NCI-H1417 (cell line): ENCODE results near the gene PBX1.
A peak's percentile ranks its signal among the peaks of the same experiment; 100 is the strongest.

ENCODE experiments used
- DNase-seq, 3 experiments: peaks; one replicate each; lab custom pipeline; 2025; lab: John Stamatoyannopoulos, UW

The PBX1 gene

GRCh38 chr1:164821648-164822047, 262.7 kb downstream of the PBX1 start:
- no peak for DNase-seq

- DNase-seq = no peak
These were observed 264.7 kb downstream of the PBX1 start for GRCh38 chr1:164823486-164824279.

GRCh38 chr1:164824542-164824941, 265.6 kb downstream of the PBX1 start:
- no peak for DNase-seq

- DNase-seq = peak in 2 of 3 experiments; percentile 16 to 33
These were observed 271.6 kb downstream of the PBX1 start for GRCh38 chr1:164830628-164831027.

GRCh38 chr1:164834641-164835040, 275.7 kb downstream of the PBX1 start:
- DNase-seq = no peak

- peak; percentile 55 to 98 (median 85) for DNase-seq
These were observed 277.6 kb downstream of the PBX1 start for GRCh38 chr1:164836614-164837018.

- DNase-seq = peak in 2 of 3 experiments; percentile 7 to 22
These were observed 279.8 kb downstream of the PBX1 start for GRCh38 chr1:164838786-164839185.

- no peak for DNase-seq
These were observed 282.0 kb downstream of the PBX1 start for GRCh38 chr1:164840936-164841335.

GRCh38 chr1:164841702-164842465, 282.9 kb downstream of the PBX1 start:
- no peak for DNase-seq

GRCh38 chr1:164842870-164843269, 283.9 kb downstream of the PBX1 start:
- DNase-seq = no peak

GRCh38 chr1:164843743-164844500, 284.9 kb downstream of the PBX1 start:
- DNase-seq = no peak

- no peak for DNase-seq
These were observed 288.0 kb downstream of the PBX1 start for GRCh38 chr1:164846731-164847691.

- no peak for DNase-seq
These were observed 294.2 kb downstream of the PBX1 start for GRCh38 chr1:164853146-164853545.

GRCh38 chr1:164855716-164856329, 296.8 kb downstream of the PBX1 start:
- no peak for DNase-seq

GRCh38 chr1:164856381-164856780, 297.4 kb downstream of the PBX1 start:
- no peak for DNase-seq

GRCh38 chr1:164857439-164857838, 298.5 kb downstream of the PBX1 start:
- no peak for DNase-seq

- DNase-seq = no peak
These were observed 299.2 kb downstream of the PBX1 start for GRCh38 chr1:164858096-164858632.

GRCh38 chr1:164861632-164862031, 302.6 kb downstream of the PBX1 start:
- no peak for DNase-seq

- DNase-seq = no peak
These were observed 304.1 kb downstream of the PBX1 start for GRCh38 chr1:164863056-164863455.

- no peak for DNase-seq
These were observed 305.2 kb downstream of the PBX1 start for GRCh38 chr1:164864161-164864560.

GRCh38 chr1:164865385-164865784, 306.4 kb downstream of the PBX1 start:
- DNase-seq = no peak
